AG04449 (cell line): ENCODE results near the gene ABHD13.
"Not testable (repeated sequence)": the region's sequence is repeated elsewhere in the genome, so short reads cannot be mapped to it uniquely, and the experiment has no call there.

Experiments
- CTCF ChIA-PET: fragments of 350-600 bp; formaldehyde crosslinking; extraction: SDS; loops from one replicate; lab custom pipeline; 2021; ENCODE audit warnings: antibody characterized with exemption; lab: Yijun Ruan, JAX
- POLR2A ChIA-PET: fragments of 400-600, 350-600 bp; formaldehyde crosslinking; extraction: SDS; loops from one replicate; lab custom pipeline; 2020; ENCODE audit warnings: antibody characterized with exemption, inconsistent platforms; lab: Yijun Ruan, JAX
- DNase-seq: peaks from one replicate; pipeline ENCODE4 v3.0.0-alpha.2; 2010; ENCODE audit warnings: low read depth, low spot score
- H3K4me3 ChIP-seq: 2 replicates; pipeline ENCODE4 v1.5.1; 2011; ENCODE audit warnings: low read depth, mild to moderate bottlenecking, control low read depth, low read length
- CTCF ChIP-seq: IDR thresholded peaks from one replicate; pipeline ENCODE4 v1.5.1; 2011; ENCODE audit warnings: mild to moderate bottlenecking, moderate library complexity, low read length, control low read depth, inconsistent platforms; ENCODE audit not compliant: insufficient read depth; ENCODE audit errors: missing control alignments

The ABHD13 gene

GRCh38 chr13:108200781-108201398 lies 17.3 kb upstream of the ABHD13 start:
- H3K4me3 ChIP-seq = no peak overlapping the region
- no peak for DNase-seq
- ChIA-PET CTCF (interaction anchor here (1.6 kb wide), 1 partner anchor 45 kb away, joined by 7 read pairs; no protein-coding TSS in a partner anchor), POLR2A (no interaction called here)
- TF ChIP-seq CTCF = no peak

- CTCF ChIA-PET = interaction anchor here (1.0 kb wide), 1 partner anchor 18 kb away, joined by 4 read pairs; no protein-coding TSS in a partner anchor
- POLR2A ChIA-PET = no interaction called here
- TF ChIP-seq CTCF = no peak
- no peak for DNase-seq
- H3K4me3 ChIP-seq = no peak overlapping the region
Observed at GRCh38 chr13:108210551-108210950, 7.6 kb upstream of the ABHD13 start.

- H3K4me3 ChIP-seq = no peak overlapping the region
- no peak for TF ChIP-seq CTCF
- CTCF ChIA-PET = no interaction called here
Observed at GRCh38 chr13:108212886-108213285, 5.3 kb upstream of the ABHD13 start.

GRCh38 chr13:108213946-108214345 lies 4.2 kb upstream of the ABHD13 start:
- no peak for DNase-seq
- H3K4me3 ChIP-seq = peak overlapping the region; percentile 69
- POLR2A ChIA-PET = no interaction called here
- TF ChIP-seq CTCF = no peak
- CTCF ChIA-PET = interaction anchor here (1.0 kb wide), 1 partner anchor 13 kb away, joined by 4 read pairs; no protein-coding TSS in a partner anchor

More at GRCh38 chr13:108212886-108213285, 5.3 kb upstream of the ABHD13 start:
- POLR2A ChIA-PET = no interaction called here
- no peak for DNase-seq

- ChIA-PET CTCF (interaction anchor here (1.0 kb wide), 1 partner anchor 13 kb away, joined by 4 read pairs; no protein-coding TSS in a partner anchor), POLR2A (no interaction called here)
- peak overlapping the region; percentile 69 for H3K4me3 ChIP-seq
- no peak for DNase-seq
- no peak for TF ChIP-seq CTCF
Observed at GRCh38 chr13:108214441-108215271, 3.5 kb upstream of the ABHD13 start.

- H3K4me3 ChIP-seq = peak within 1 kb of the TSS; percentile 69
- no peak for TF ChIP-seq CTCF
- ChIA-PET CTCF (no interaction called here), POLR2A (no interaction called here)
- peak; percentile 53 for DNase-seq
Observed at GRCh38 chr13:108215436-108215835, 2.8 kb upstream of the ABHD13 start, which contains the start of gene LIG4. TSS of gene LIG4 (minus strand) at chr13:108215536. CDS start at chr13:108211268, 4,268 bp downstream.

- H3K4me3 ChIP-seq = peak overlapping the region; percentile 87
- DNase-seq, POLR2A ChIA-PET: not testable (repeated sequence)
- CTCF ChIA-PET = interaction anchor here (1.0 kb wide), 1 partner anchor 10 kb away, joined by 3 read pairs; no protein-coding TSS in a partner anchor
Observed at GRCh38 chr13:108217307-108218043, 717 bp upstream of the ABHD13 start.
